Endothelial cell of umbilical vein (primary cell): Measurements from ENCODE around the gene FMN1. TPM values are rescaled to one million over a fixed set of nuclear protein-coding genes. Genes with fewer than 3 reads are reported as not detected.

ENCODE experiments used
- BruUV-seq: library from RNA; stranded (reverse); fragments of 400-500 nt; replicated peaks from 2 replicates; lab custom pipeline; 2021; lab: Mats Ljungman, UMichigan
- CTCF ChIA-PET: fragments of 300-600, 350-600 bp; sonication (Branson Sonifier 250); formaldehyde crosslinking; loops from one replicate; lab custom pipeline; 2021; ENCODE audit warnings: antibody characterized with exemption, inconsistent platforms; lab: Charles Lee
- POLR2A ChIA-PET: fragments of 300-600, 350-600 bp; sonication (Branson Sonifier 250); formaldehyde crosslinking; loops from one replicate; lab custom pipeline; 2021; ENCODE audit warnings: antibody characterized with exemption, inconsistent platforms; lab: Charles Lee
- DNase-seq: peaks from one replicate; pipeline ENCODE4 v3.0.0-alpha.2; 2011; ENCODE audit warnings: low read depth, low spot score
- FAIRE-seq: peaks from 2 replicates; lab custom pipeline; 2011; peaks lifted over from hg19 to GRCh38; lab: Jason Lieb, UNC
- H2AFZ ChIP-seq: 2 replicates; pipeline ENCODE4 v1.6.0; 2012; ENCODE audit warnings: low read depth, low read length, control low read depth, inconsistent platforms
- H3K27ac ChIP-seq: 2 replicates; pipeline ENCODE4 v1.5.1; 2011; ENCODE audit warnings: low read depth, mild to moderate bottlenecking, control low read depth, low read length, moderate library complexity; ENCODE audit not compliant: insufficient read depth
- H3K27me3 ChIP-seq, 2 experiments: 2 replicates each; pipeline versions ENCODE4 v1.6.0 to v1.6.1; 2011; ENCODE audit warnings: low read length in 2 of 2, mixed read lengths in 1 of 2; ENCODE audit not compliant: control insufficient read depth in 2 of 2, insufficient read depth in 2 of 2
- H3K36me3 ChIP-seq, 2 experiments: 2 replicates in 1 of 2; 3 replicates in 1 of 2; pipeline ENCODE4 v1.5.1; 2011; ENCODE audit warnings: low read length in 2 of 2, mild to moderate bottlenecking in 1 of 2, moderate library complexity in 1 of 2; ENCODE audit not compliant: control insufficient read depth in 2 of 2, insufficient read depth in 2 of 2; ENCODE audit errors: extremely low read depth in 1 of 2
- H3K4me1 ChIP-seq: 3 replicates; pipeline ENCODE4 v1.5.1; 2011; ENCODE audit warnings: mild to moderate bottlenecking, low read length; ENCODE audit not compliant: control insufficient read depth, insufficient read depth; ENCODE audit errors: extremely low read depth
- H3K4me2 ChIP-seq: 2 replicates; pipeline ENCODE4 v1.6.1; 2011; ENCODE audit warnings: low read length, control low read depth, mixed read lengths; ENCODE audit not compliant: insufficient read depth
- H3K4me3 ChIP-seq, 3 experiments: fragments of 200-600 bp in 1 of 3; sonication (generic), shearing (Covaris generic) in 1 of 3; replicated peaks in 1 of 3; 2 replicates each; pipeline ENCODE4 v1.5.1; 2011 to 2016; ENCODE audit warnings: control low read depth in 3 of 3, low read length in 3 of 3, mild to moderate bottlenecking in 2 of 3, inconsistent platforms in 1 of 3, low read depth in 1 of 3, moderate library complexity in 1 of 3; ENCODE audit not compliant: insufficient read depth in 1 of 3
- H3K79me2 ChIP-seq: 2 replicates; pipeline ENCODE4 v1.6.0; 2012; ENCODE audit warnings: low read length, inconsistent platforms; ENCODE audit not compliant: control insufficient read depth, insufficient read depth
- H3K9ac ChIP-seq: replicated peaks from 2 replicates; pipeline ENCODE3; 2011; ENCODE audit warnings: low read length, control low read depth; ENCODE audit not compliant: insufficient read depth; ENCODE audit errors: extremely low read depth
- H3K9me1 ChIP-seq: replicated peaks from 3 replicates; pipeline ENCODE4 v1.6.0; 2011; ENCODE audit warnings: mild to moderate bottlenecking, low read length; ENCODE audit not compliant: control insufficient read depth, insufficient read depth; ENCODE audit errors: extremely low read depth
- H3K9me3 ChIP-seq: replicated peaks from 2 replicates; pipeline ENCODE4 v1.5.1; 2012; ENCODE audit warnings: low read length, inconsistent platforms; ENCODE audit not compliant: control insufficient read depth, insufficient read depth
- H4K20me1 ChIP-seq: replicated peaks from 2 replicates; pipeline ENCODE3; 2011; ENCODE audit warnings: mild to moderate bottlenecking, low read length; ENCODE audit not compliant: control insufficient read depth, insufficient read depth; ENCODE audit errors: extremely low read depth
- CTCF ChIP-seq, 2 donors: IDR thresholded peaks; 1 replicate in 1 of 2; 2 replicates in 1 of 2; pipeline ENCODE4 v1.5.1; 2011; ENCODE audit warnings: low read length in 2 of 2, mild to moderate bottlenecking in 2 of 2, moderate library complexity in 2 of 2, control low read depth in 1 of 2, inconsistent platforms in 1 of 2, low read depth in 1 of 2; ENCODE audit not compliant: insufficient read depth in 1 of 2; ENCODE audit errors: extremely low read depth in 1 of 2
- EZH2 ChIP-seq: IDR thresholded peaks from 2 replicates; pipeline ENCODE4 v1.6.1; 2012; ENCODE audit warnings: borderline replicate concordance, low read depth, mild to moderate bottlenecking, moderate library complexity, low read length, inconsistent platforms; ENCODE audit not compliant: severe bottlenecking
- FOS ChIP-seq: IDR thresholded peaks from 2 replicates; pipeline ENCODE4 v1.6.1; 2011; ENCODE audit warnings: mild to moderate bottlenecking, low read length, moderate library complexity, borderline replicate concordance; ENCODE audit not compliant: insufficient read depth
- GATA2 ChIP-seq: IDR thresholded peaks from 2 replicates; pipeline ENCODE4 v1.7.0; 2011; ENCODE audit warnings: low read depth, mild to moderate bottlenecking, moderate library complexity, mixed read lengths, low read length; ENCODE audit not compliant: insufficient read length, insufficient read depth
- JUN ChIP-seq: IDR thresholded peaks from 2 replicates; pipeline ENCODE4 v1.6.1; 2011; ENCODE audit warnings: borderline replicate concordance, low read depth; ENCODE audit not compliant: insufficient read length, insufficient read depth
- MAX ChIP-seq: IDR thresholded peaks from 2 replicates; pipeline ENCODE4 v1.6.1; 2011; ENCODE audit not compliant: insufficient read depth, insufficient read length
- MYC ChIP-seq: IDR thresholded peaks from one replicate; pipeline ENCODE4 v1.6.1; 2011; ENCODE audit warnings: mild to moderate bottlenecking, low read depth, low read length
- POLR2A ChIP-seq: IDR thresholded peaks from 2 replicates; pipeline ENCODE4 v1.6.1; 2012; ENCODE audit warnings: low read depth, mild to moderate bottlenecking, control low read depth, low read length
- POLR2AphosphoS5 ChIP-seq: IDR thresholded peaks from 2 replicates; pipeline ENCODE4 v1.6.1; 2012; ENCODE audit warnings: low read depth, mild to moderate bottlenecking, control low read depth, low read length, moderate library complexity; ENCODE audit not compliant: insufficient read depth
- dilution Hi-C: fragments of 300-500 bp; cut with MboI; formaldehyde crosslinking; loops from one replicate; pipeline ENCODE4 v1.15.0; 2019; ENCODE audit warnings: low sequenced_read_pairs; ENCODE audit not compliant: extremely low pct_ligation_motif_present
- intact Hi-C: fragments of 100-400 bp; cut with micrococcal nuclease; formaldehyde crosslinking; loops from one replicate; pipeline ENCODE4 v1.10.0; 2022
- polyA plus RNA-seq, 4 experiments: library from polyadenylated mRNA; depleted of rRNA in 3 of 4; stranded (reverse) in 3 of 4; unstranded in 1 of 4; fragments of >200 nt; gene quantifications; 2 replicates each; pipeline versions ENCODE4 v1.2.1 to v1.2.3, GENCODE V29; 2011 to 2012; ENCODE audit warnings: missing spikeins in 1 of 4
- total RNA-seq: library from RNA; stranded (reverse); gene quantifications from 2 replicates; pipeline ENCODE4 v1.2.3, GENCODE V29; 2021

Gene FMN1
- total and polyA plus RNA-seq, 2 donors (not counting 3 experiments of a cell fraction or from before 2014, with no cell fraction given) = 0.01 to 0.29 TPM

- CTCF ChIA-PET = no interaction called here
- no peaks in the 10 kb centered on the region for H3K36me3 ChIP-seq
Observed at GRCh38 chr15:32732574-32733157, 461.8 kb downstream of the FMN1 start.

More at GRCh38 chr15:32732574-32733157, 461.8 kb downstream of the FMN1 start:
- Histone ChIP-seq H2AFZ (no peak overlapping the region), H3K9me3 (no peaks in the 10 kb centered on the region), H3K4me1 (no peaks in the 10 kb centered on the region), H3K9ac (no peak overlapping the region), H3K4me3 (no peak overlapping the region), H3K79me2 (no peaks in the 10 kb centered on the region), H3K27ac (no peak overlapping the region), H3K27me3 (peaks cover 18 to 35% of the 10 kb centered on the region in 2 experiments), H3K4me2 (no peak overlapping the region), H3K9me1 (no peaks in the 10 kb centered on the region), H4K20me1 (no peaks in the 10 kb centered on the region)
- dilution Hi-C loops (no loop called here), intact Hi-C loops (loop anchor here (10.0 kb wide), 1 partner anchor 58 kb away; no protein-coding TSS in a partner anchor)
- no peak for FAIRE-seq
- POLR2A ChIA-PET = no interaction called here
- no peak for DNase-seq
- TF ChIP-seq POLR2A (no peak), MAX (no peak), JUN (no peak), POLR2AphosphoS5 (no peak), EZH2 (no peak), MYC (no peak), GATA2 (no peak), CTCF (IDR thresholded peaks at IDR 0.05; ENCODE audit: extremely low read depth in 1 of 2, insufficient read depth in 1 of 2, low read depth in 1 of 2, low read length in 2 of 2) (no peak), FOS (no peak)
- no TSS peak for BruUV-seq
